22Rv1 (cell line): ENCODE results near the gene PEX14.

Experiments used
- CTCF ChIP-seq: fragments of 450-650 bp; IDR thresholded peaks from 2 replicates; pipeline ENCODE4 v1.5.1; 2017; ENCODE audit warnings: mild to moderate bottlenecking
- ZFX ChIP-seq: fragments of 450-650 bp; IDR thresholded peaks from 2 replicates; pipeline ENCODE4 v1.6.1; 2017; ENCODE audit warnings: antibody characterized with exemption, borderline replicate concordance

DNA sequence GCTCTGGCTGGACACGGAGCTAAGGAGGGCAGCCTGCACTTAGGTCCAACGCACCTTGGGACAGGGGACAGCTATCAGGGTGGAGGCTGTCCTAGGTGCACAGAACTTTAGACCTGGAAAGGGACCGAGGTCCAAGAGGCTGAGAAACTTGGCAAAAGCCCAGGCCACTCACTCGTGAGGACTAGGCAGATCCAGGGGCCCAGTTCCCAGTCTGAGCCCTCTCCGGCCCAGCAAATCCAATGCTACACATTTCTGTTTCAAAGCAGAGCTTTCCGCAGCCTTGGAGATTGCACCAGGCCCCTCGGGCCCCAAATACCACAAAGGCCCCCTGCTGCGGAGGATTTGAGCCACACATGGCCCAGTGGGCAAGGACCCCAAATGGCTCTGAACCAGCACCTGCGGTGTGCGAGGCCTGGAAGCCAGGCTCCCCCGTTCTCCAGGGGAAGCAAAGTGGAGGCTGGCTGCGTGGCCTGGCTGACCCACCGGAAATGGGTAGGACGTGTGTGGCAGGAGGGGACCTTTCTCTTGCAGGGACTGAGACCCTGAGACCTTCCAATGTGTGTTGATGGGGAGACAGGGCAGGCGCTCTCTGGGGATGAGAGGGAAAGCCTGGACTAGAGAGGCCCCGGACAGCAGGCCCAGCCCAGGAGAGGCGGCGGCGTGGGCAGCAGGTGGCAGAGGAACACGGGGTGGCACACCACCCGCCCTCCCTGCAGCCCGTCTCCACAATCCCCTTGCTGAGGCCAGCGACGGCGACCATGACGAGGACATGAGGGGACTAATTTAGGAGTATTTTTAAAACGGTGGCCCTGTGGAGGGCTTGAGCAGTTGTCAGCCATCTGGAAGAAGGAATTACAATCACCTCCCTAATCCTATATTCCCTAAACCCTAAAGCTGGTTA lies 203.0 kb downstream of the PEX14 start:
- TF ChIP-seq CTCF (no peak), ZFX (no peak)
